ENCODE data around the gene VMO1.
A peak's percentile ranks its signal among the peaks of the same experiment; 100 is the strongest.
"Not testable (repeated sequence)": the region's sequence is repeated elsewhere in the genome, so short reads cannot be mapped to it uniquely, and the experiment has no call there.

The VMO1 gene, protein sequence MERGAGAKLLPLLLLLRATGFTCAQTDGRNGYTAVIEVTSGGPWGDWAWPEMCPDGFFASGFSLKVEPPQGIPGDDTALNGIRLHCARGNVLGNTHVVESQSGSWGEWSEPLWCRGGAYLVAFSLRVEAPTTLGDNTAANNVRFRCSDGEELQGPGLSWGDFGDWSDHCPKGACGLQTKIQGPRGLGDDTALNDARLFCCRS

DNA sequence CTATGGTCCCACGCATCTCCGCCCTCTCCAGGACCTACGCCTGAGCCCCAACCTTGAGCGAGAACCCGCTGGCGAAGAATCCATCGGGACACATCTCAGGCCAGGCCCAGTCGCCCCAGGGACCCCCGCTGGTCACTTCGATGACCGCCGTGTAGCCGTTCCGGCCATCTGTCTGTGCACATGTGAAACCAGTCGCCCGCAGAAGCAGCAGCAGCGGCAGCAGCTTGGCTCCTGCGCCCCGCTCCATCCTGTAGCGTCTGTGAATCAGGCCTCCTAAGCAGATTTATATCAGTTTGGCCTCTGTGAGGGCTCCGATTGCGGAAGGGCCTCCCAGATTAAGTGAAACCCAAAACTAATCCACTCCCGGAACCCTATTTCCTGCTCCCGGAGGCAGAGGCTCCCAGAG is at the start of gene VMO1:
TSS of gene VMO1 (minus strand) at position 259 of the 406 bp plus-strand sequence. CDS start at position 247, 12 bp downstream.
- no peaks in the 10 kb centered on the region for H3K36me3 ChIP-seq (ENCODE audit: control insufficient read depth, insufficient read depth, low read length)
- H3K4me1 ChIP-seq (ENCODE audit: control insufficient read depth, insufficient read depth, low read length) = peaks cover 8% of the 10 kb centered on the region
- no peak within 1 kb of the TSS for H3K4me3 ChIP-seq (ENCODE audit: low read depth, low read length)
- no peaks in the 10 kb centered on the region for H3K9me3 ChIP-seq (ENCODE audit: control insufficient read depth, insufficient read depth, low read length)
- H3K9ac ChIP-seq (ENCODE audit: low read depth, low read length) = no peak within 1 kb of the TSS
- H3K27me3 ChIP-seq (ENCODE audit: control insufficient read depth, insufficient read depth, low read length) = peaks cover 20% of the 10 kb centered on the region

DNA sequence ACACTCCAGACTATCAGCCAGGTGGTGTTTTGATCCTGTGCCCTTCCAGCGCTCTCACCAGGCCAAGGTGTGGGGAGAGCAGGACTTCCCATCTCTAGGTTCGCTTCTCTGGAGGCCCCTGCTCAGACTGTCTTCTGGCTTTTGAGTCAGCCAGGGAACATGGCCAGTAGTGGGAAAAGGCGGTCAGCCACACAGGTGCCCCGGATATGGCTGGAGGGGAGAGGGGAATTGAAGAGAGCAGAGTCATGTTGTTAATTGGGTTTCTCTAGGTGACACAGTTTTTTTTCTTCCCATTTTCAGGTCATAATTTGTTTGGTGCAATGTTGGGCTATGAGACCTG is 48.5 kb upstream of the VMO1 start:
- Histone ChIP-seq H3K27me3 (ENCODE audit: control insufficient read depth, insufficient read depth, low read length) (no peaks in the 10 kb centered on the region), H3K4me3 (ENCODE audit: low read depth, low read length) (peak overlapping the region; percentile 90), H3K4me1 (ENCODE audit: control insufficient read depth, insufficient read depth, low read length) (peaks cover 7% of the 10 kb centered on the region), H3K36me3 (ENCODE audit: control insufficient read depth, insufficient read depth, low read length) (no peaks in the 10 kb centered on the region), H3K9ac (ENCODE audit: low read depth, low read length) (no peak overlapping the region), H3K9me3 (ENCODE audit: control insufficient read depth, insufficient read depth, low read length) (no peaks in the 10 kb centered on the region)

DNA sequence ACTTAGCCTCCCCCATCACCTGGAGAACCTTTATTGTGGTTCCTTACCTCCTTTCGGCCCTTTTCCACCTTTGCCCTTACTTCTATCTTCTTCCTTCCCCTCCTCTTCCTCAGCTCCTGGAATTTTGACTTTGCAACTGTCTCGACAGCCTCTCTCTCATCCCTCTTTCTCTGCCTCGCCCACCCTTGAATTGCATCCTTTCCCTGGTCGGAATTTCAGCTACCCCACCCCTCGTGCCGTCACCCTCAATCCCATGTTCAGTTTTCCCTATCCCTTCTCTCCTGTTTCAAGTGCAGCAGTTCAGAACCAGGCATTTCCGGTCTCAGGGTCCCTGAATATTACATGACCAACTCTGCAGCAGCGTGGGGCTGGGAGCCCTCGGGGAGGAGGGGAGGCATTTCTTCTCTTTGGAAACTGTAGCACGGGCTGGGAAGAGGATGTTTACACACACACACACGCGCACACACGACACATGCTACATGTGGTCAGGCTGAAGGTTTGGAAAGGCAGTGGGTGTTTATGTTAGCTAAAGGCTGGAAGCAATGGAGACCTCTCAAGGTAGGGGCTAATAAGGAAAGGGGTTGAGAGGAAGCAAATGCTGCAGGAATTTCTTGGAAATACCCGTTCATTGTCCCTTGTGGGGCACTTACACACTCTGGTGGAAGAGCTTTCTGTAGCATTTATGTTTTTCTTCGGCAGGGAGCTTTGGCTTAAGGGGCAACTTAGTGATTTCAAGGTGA is 47.9 kb upstream of the VMO1 start:
- Histone ChIP-seq H3K9me3 (ENCODE audit: control insufficient read depth, insufficient read depth, low read length) (no peaks in the 10 kb centered on the region), H3K4me3 (ENCODE audit: low read depth, low read length) (peak overlapping the region; percentile 90), H3K4me1 (ENCODE audit: control insufficient read depth, insufficient read depth, low read length) (peaks cover 7% of the 10 kb centered on the region), H3K36me3 (ENCODE audit: control insufficient read depth, insufficient read depth, low read length) (no peaks in the 10 kb centered on the region), H3K9ac (ENCODE audit: low read depth, low read length) (peak overlapping the region; percentile 41), H3K27me3 (ENCODE audit: control insufficient read depth, insufficient read depth, low read length) (no peaks in the 10 kb centered on the region)

DNA sequence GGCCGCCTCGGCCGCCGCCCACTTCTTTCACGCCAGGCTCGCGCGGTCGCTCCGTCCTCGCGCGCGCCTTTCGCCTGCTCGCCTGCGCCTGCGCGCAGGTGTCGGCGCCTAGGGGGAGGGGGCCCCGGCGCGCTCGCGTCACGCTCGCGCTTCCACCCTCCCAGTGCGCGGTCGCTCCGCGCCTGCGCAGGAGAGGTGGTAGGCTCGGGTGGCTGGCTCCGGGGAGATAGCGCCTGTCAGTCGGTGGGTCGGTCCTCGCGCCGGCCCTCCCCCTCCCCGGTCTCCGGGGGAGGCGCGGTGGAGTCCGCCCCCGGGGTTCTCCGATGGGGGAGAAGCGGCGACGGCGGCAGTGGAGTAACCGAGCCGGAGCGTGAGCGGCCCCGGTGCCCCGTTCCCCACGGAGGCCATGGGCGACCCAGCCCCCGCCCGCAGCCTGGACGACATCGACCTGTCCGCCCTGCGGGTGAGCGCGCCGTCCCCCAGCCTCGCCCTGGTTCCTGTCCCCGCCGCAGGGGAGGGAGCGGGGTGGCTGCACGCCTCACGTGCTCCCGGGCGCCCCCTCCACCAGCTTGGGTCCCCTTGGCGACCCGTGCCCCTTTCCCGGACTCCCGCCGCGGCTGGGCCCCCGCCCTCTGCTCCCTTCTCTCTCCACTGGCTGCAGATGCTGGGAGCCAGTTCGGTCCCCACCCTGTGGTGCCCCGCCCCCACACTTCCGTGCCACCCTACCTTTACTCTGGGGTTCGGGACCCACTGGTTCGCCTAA is 47.2 kb upstream of the VMO1 start, which contains the start of gene MINK1:
TSS of gene MINK1 (plus strand) at position 163 of the 763 bp plus-strand sequence. CDS start at position 407, 244 bp downstream.
- Histone ChIP-seq H3K9me3 (ENCODE audit: control insufficient read depth, insufficient read depth, low read length) (no peaks in the 10 kb centered on the region), H3K27me3 (ENCODE audit: control insufficient read depth, insufficient read depth, low read length) (no peaks in the 10 kb centered on the region), H3K4me3 (ENCODE audit: low read depth, low read length) (peak within 1 kb of the TSS; percentile 90), H3K9ac (ENCODE audit: low read depth, low read length) (peak within 1 kb of the TSS; percentile 47), H3K4me1 (ENCODE audit: control insufficient read depth, insufficient read depth, low read length) (peaks cover 7% of the 10 kb centered on the region), H3K36me3 (ENCODE audit: control insufficient read depth, insufficient read depth, low read length) (no peaks in the 10 kb centered on the region)

DNA sequence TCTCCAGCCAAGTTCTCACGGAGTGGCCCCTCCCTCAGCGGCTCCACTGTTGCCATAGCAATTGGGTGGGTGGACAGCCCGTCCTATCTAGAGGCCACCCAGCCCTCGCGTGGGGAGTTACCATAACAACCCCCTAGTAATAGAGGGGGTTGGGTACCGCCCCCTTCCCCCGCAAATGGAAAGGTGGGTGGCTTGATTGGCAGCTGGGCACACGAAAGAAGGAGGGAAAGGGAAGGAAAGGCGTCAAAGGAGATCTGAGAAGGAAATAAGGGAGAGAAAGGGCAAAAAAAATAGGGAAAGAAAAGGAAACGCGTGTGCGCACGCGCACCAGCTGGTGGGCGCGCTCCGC is 46.6 kb upstream of the VMO1 start:
- H3K9me3 ChIP-seq (ENCODE audit: control insufficient read depth, insufficient read depth, low read length); H3K27me3 ChIP-seq (ENCODE audit: control insufficient read depth, insufficient read depth, low read length); H3K36me3 ChIP-seq (ENCODE audit: control insufficient read depth, insufficient read depth, low read length); H3K4me1 ChIP-seq (ENCODE audit: control insufficient read depth, insufficient read depth, low read length): not testable (repeated sequence)
- peak overlapping the region; percentile 47 for H3K9ac ChIP-seq (ENCODE audit: low read depth, low read length)
- H3K4me3 ChIP-seq (ENCODE audit: low read depth, low read length) = peak overlapping the region; percentile 90

DNA sequence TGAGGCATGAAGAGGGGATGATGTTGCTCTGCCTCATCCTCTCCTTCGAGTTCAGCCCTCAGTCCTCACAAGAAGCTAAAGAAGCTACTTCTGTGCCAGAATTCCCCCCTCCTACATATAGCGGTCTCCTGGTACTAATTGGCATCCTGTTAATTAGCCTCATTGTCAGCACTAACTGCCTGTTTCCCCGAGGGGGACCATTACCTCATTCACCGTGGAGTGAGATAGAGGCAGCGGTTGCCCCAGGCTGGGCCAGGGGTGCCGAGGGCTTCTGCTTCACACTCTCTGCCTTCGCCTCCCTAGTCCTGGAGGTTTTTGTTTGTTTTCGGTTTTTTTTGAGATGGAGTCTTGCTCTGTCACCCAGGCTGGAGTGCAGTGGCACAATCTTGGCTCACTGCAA is 41.2 kb upstream of the VMO1 start:
- Histone ChIP-seq H3K9ac (ENCODE audit: low read depth, low read length) (no peak overlapping the region), H3K27me3 (ENCODE audit: control insufficient read depth, insufficient read depth, low read length) (no peaks in the 10 kb centered on the region), H3K4me3 (ENCODE audit: low read depth, low read length) (no peak overlapping the region), H3K4me1 (ENCODE audit: control insufficient read depth, insufficient read depth, low read length) (no peaks in the 10 kb centered on the region), H3K9me3 (ENCODE audit: control insufficient read depth, insufficient read depth, low read length) (no peaks in the 10 kb centered on the region), H3K36me3 (ENCODE audit: control insufficient read depth, insufficient read depth, low read length) (peaks cover 14% of the 10 kb centered on the region)

DNA sequence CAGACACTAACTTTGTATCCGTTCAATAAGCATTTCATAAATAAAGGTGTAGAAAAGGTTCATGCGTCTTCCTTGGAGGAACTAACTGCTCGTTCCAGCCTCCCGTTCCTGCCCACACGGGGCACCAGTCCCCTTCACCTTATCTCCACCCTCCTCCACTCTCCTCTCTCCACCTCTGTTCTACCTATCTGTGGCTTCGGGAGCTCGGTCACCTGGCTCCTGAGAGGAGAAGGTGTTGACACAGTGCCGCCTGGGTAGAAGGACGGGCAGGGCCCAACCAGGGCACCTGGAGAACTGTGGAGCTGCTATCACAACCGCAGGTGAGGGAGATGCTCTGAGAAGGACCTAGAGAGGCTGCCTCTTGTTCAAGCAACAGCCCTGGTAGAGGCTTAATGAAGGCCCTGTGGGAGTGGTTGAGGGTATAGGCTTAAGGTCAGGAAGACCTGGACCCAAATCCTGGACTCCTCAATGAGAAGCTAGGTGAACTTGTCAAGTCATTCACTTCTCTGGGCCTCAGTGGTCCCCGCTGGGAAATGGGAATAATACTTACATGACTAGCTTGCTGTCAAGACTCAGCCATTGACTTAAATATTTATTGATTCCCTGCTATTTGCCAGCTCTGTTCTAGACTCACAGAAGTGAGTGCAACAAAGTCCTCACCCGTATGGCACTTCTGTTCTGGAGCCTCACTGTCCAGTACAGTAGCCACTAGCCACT is 37.4 kb upstream of the VMO1 start:
- H3K4me3 ChIP-seq (ENCODE audit: low read depth, low read length) = no peak overlapping the region
- peaks cover 27% of the 10 kb centered on the region for H3K36me3 ChIP-seq (ENCODE audit: control insufficient read depth, insufficient read depth, low read length)
- H3K27me3 ChIP-seq (ENCODE audit: control insufficient read depth, insufficient read depth, low read length) = no peaks in the 10 kb centered on the region
- H3K4me1 ChIP-seq (ENCODE audit: control insufficient read depth, insufficient read depth, low read length) = no peaks in the 10 kb centered on the region
- no peaks in the 10 kb centered on the region for H3K9me3 ChIP-seq (ENCODE audit: control insufficient read depth, insufficient read depth, low read length)
- no peak overlapping the region for H3K9ac ChIP-seq (ENCODE audit: low read depth, low read length)

DNA sequence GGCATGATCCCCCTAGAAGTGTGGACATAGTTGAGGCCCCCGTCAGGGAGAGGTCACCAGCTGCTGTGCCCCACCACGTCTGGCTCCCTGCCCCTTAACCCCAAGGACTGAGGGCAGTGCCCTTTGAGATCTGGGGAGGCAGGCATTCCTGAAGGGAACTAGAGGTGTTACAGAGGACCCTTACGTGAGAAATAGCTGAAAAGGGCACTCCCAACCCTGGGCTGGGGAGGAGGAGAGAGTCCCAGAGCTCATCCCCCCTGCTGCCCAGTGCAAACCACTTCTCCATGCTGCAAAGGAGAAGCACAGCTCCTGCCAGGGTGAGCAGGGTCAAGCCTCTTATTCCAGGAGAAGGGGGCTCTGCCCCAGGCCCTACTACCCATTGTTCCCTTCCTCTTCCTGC is 36.7 kb upstream of the VMO1 start:
- no peak overlapping the region for H3K4me3 ChIP-seq (ENCODE audit: low read depth, low read length)
- no peak overlapping the region for H3K9ac ChIP-seq (ENCODE audit: low read depth, low read length)
- H3K27me3 ChIP-seq (ENCODE audit: control insufficient read depth, insufficient read depth, low read length) = no peaks in the 10 kb centered on the region
- peaks cover 29% of the 10 kb centered on the region for H3K36me3 ChIP-seq (ENCODE audit: control insufficient read depth, insufficient read depth, low read length)
- no peaks in the 10 kb centered on the region for H3K4me1 ChIP-seq (ENCODE audit: control insufficient read depth, insufficient read depth, low read length)
- H3K9me3 ChIP-seq (ENCODE audit: control insufficient read depth, insufficient read depth, low read length) = no peaks in the 10 kb centered on the region

DNA sequence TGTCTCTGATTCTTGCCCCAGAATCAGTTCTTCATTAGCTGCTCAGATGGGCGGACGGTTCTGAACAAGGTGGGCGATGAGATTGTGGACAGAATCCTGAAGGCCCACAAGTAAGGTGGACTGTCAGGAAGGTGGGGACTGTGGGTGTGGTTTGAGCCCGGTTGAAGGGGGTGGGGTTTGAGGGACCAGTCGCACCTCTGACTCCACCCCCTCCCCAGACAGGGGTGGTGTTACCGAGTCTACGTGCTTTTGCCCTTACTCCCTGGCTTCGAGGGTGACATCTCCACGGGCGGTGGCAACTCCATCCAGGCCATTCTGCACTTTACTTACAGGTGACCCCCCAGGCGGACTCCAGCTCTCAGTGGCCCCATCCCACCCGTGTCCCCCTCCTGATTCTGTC is 32.1 kb upstream of the VMO1 start:
- no peaks in the 10 kb centered on the region for H3K4me1 ChIP-seq (ENCODE audit: control insufficient read depth, insufficient read depth, low read length)

DNA sequence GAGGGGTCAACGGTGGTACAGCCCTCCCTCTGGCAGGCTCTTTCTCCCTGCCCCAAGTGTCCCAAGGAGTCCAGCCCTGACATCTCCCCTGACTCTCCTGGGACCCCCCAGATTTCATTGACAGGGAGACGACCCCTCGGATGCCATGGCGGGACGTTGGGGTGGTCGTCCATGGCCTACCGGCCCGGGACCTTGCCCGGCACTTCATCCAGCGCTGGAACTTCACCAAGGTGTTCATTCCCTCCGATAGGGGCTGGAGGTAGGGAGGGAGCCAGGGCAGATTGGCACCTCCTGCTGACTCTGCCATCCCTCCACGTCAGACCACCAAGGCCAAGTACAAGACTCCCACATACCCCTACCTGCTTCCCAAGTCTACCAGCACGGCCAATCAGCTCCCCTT is 30.7 kb upstream of the VMO1 start:
- H3K27me3 ChIP-seq (ENCODE audit: control insufficient read depth, insufficient read depth, low read length) = no peaks in the 10 kb centered on the region
- H3K9ac ChIP-seq (ENCODE audit: low read depth, low read length) = no peak overlapping the region
- H3K4me1 ChIP-seq (ENCODE audit: control insufficient read depth, insufficient read depth, low read length) = no peaks in the 10 kb centered on the region
- H3K9me3 ChIP-seq (ENCODE audit: control insufficient read depth, insufficient read depth, low read length) = no peaks in the 10 kb centered on the region
- no peak overlapping the region for H3K4me3 ChIP-seq (ENCODE audit: low read depth, low read length)
- peaks cover 38% of the 10 kb centered on the region for H3K36me3 ChIP-seq (ENCODE audit: control insufficient read depth, insufficient read depth, low read length)

More for the DNA sequence above, 32.1 kb upstream of the VMO1 start:
- no peak overlapping the region for H3K9ac ChIP-seq (ENCODE audit: low read depth, low read length)
- H3K4me3 ChIP-seq (ENCODE audit: low read depth, low read length) = no peak overlapping the region
- H3K27me3 ChIP-seq (ENCODE audit: control insufficient read depth, insufficient read depth, low read length) = no peaks in the 10 kb centered on the region
- no peaks in the 10 kb centered on the region for H3K9me3 ChIP-seq (ENCODE audit: control insufficient read depth, insufficient read depth, low read length)
- peaks cover 49% of the 10 kb centered on the region for H3K36me3 ChIP-seq (ENCODE audit: control insufficient read depth, insufficient read depth, low read length)

DNA sequence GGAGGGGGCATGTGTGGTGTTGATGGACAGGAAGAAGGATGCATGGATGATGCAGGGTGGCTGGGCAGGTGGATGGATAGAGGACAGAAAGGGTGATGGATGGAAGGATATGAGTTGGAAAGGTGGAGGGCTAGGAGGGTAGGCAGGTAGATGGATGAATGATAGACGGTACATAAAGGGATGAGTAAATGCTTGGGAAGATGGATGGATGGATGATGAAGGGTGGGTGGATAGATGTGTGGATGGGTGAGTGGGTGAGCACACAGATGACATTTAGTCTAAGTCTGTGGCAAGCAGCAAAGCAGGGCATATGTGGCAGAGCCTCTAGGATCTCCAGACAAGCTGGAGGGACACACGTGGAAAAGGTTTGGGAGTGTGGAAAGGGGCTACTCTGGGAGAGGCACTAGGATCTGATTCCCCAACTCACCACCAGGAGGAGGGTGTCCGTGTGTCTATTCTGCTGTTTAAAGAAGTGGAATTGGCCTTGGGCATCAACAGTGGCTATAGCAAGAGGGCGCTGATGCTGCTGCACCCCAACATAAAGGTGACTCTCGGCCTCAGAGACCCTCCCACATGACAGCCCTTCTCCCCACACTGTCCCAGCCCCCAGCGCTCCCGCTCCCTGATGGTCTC is 29.0 kb upstream of the VMO1 start:
- Histone ChIP-seq H3K9me3 (ENCODE audit: control insufficient read depth, insufficient read depth, low read length) (no peaks in the 10 kb centered on the region), H3K9ac (ENCODE audit: low read depth, low read length) (no peak overlapping the region), H3K4me1 (ENCODE audit: control insufficient read depth, insufficient read depth, low read length) (no peaks in the 10 kb centered on the region), H3K36me3 (ENCODE audit: control insufficient read depth, insufficient read depth, low read length) (peaks cover 42% of the 10 kb centered on the region), H3K4me3 (ENCODE audit: low read depth, low read length) (no peak overlapping the region), H3K27me3 (ENCODE audit: control insufficient read depth, insufficient read depth, low read length) (no peaks in the 10 kb centered on the region)
